Ovary (tissue), 9 donors: ENCODE measurements around the gene NTN5. TPM values are rescaled to one million over a fixed set of nuclear protein-coding genes. Genes with fewer than 3 reads are reported as not detected.

Source experiments
- DNase-seq, 5 donors: peaks; one replicate each; pipeline ENCODE4 v3.0.0-alpha.2; 2019 to 2020
- H3K27ac ChIP-seq, 2 donors: fragments of 200-600 bp; one replicate each; pipeline versions ENCODE4 v1.5.1 to v1.8.0; 2019 to 2022
- H3K27me3 ChIP-seq: fragments of 200-600 bp; one replicate; pipeline ENCODE4 v1.8.0; 2022
- H3K36me3 ChIP-seq: fragments of 200-600 bp; sonication (generic); one replicate; pipeline ENCODE4 v1.5.1; 2019
- H3K4me1 ChIP-seq: one replicate; pipeline ENCODE4 v1.8.1; 2013; ENCODE audit warnings: mild to moderate bottlenecking, moderate library complexity; ENCODE audit not compliant: insufficient read depth
- H3K4me3 ChIP-seq: fragments of 200-600 bp; sonication (generic); one replicate; pipeline ENCODE4 v1.5.1; 2017
- H3K9me3 ChIP-seq, 2 donors: fragments of 200-600 bp in 1 of 2; sonication (generic) in 1 of 2; one replicate each; pipeline versions ENCODE4 v1.5.1 to v1.8.1; 2013 to 2019; ENCODE audit warnings: mild to moderate bottlenecking in 1 of 2, moderate library complexity in 1 of 2
- CTCF ChIP-seq, 3 donors: fragments of 450-650 bp in 2 of 3; fragments of 200-600 bp in 1 of 3; IDR thresholded peaks; one replicate each; pipeline versions ENCODE4 v1.5.1 to v1.8.0; 2016 to 2022; ENCODE audit warnings: antibody characterized with exemption in 3 of 3, mild to moderate bottlenecking in 1 of 3
- EP300 ChIP-seq: sonication (generic); formaldehyde crosslinking; IDR thresholded peaks from one replicate; pipeline ENCODE4 v1.6.1; 2017; ENCODE audit warnings: antibody characterized with exemption
- POLR2A ChIP-seq: fragments of 450-650 bp; IDR thresholded peaks from one replicate; pipeline ENCODE4 v1.6.1; 2017; ENCODE audit warnings: antibody characterized with exemption, mild to moderate bottlenecking, moderate library complexity
- WGBS, 3 donors: extraction: QIAGEN DNeasy Blood & Tissue Kit in 1 of 3; methylation state at CpG; one replicate each; pipeline versions ENCODE4 v1.1.5 to v1.1.7; 2013 to 2017; 5-methylcytosine and 5-hydroxymethylcytosine counted together
- intact Hi-C, 4 donors: fragments of 100-400 bp; cut with DNase I; formaldehyde crosslinking; loops; one replicate each; pipeline versions ENCODE4 v1.11.0 to v1.15.1; 2022 to 2023
- polyA plus RNA-seq, 2 donors: library from polyadenylated mRNA; stranded (reverse); fragments of 200-250 nt in 1 of 2; fragments of 350-450 nt in 1 of 2; fragmentation: Illumina TruSeq in 1 of 2; extraction: RNeasy Lipid Tissue Mini Kit (QIAGEN cat#74804) in 1 of 2; gene quantifications; one replicate each; pipeline ENCODE4 v1.2.3, GENCODE V29; 2013 to 2014
- total RNA-seq, 7 donors: library from RNA; depleted of rRNA in 2 of 7; stranded (reverse); fragments of >200 nt in 2 of 7; fragmentation: NEBNext Ultra II Directional in 3 of 7; extraction: Animal tissue kit (Norgen Biotek cat#: 25700) in 3 of 7; gene quantifications; one replicate each; pipeline versions ENCODE4 v1.1.0 to v1.2.4, GENCODE V29; 2016 to 2023
- donor health status: DM: no; HTN: no; CAD: no; lungs with moderate emphysema.
- donor health status: DM: no; HTN: no; CAD: no.
- donor health status: Bipolar disorder and iron deficiency.
- donor health status: DM: yes; HTN: yes; CAD: no.
- donor health status: DM: no; HTN: no; CAD: no.
- donor health status: DM: yes; HTN: yes; CAD: no.

The NTN5 gene
- total and polyA plus RNA-seq, 9 donors, result 0.23 to 3.8 (median 2.0) TPM

- Histone ChIP-seq H3K36me3 (no peaks in the 10 kb centered on the region), H3K27ac (peak overlapping the region; percentile 92 to 97), H3K4me3 (peak overlapping the region; percentile 56), H3K9me3 (no peaks in the 10 kb centered on the region), H3K27me3 (no peaks in the 10 kb centered on the region), H3K4me1 (peaks cover 4% of the 10 kb centered on the region)
- TF ChIP-seq EP300 (no peak), POLR2A (no peak)
- 6 to 10% (median 7%) methylated on average over 7 to 10 of the region's 10 CpGs for WGBS, 3 donors
- intact Hi-C loops, result loop anchor here in 2 of 4 donors (5.0 to 10.0 kb wide), 3 partner anchors 68 to 321 kb away; partner anchors contain the start of genes FTL (in 1 of the 2) and MAMSTR (in 1 of the 2)
- DNase-seq, result no peak
These were observed 26.0 kb downstream of the NTN5 start for GRCh38 chr19:48646722-48647216.

GRCh38 chr19:48646001-48646721 lies 26.7 kb downstream of the NTN5 start, which contains the start of gene CA11:
Gene CA11, minus strand, starts transcription at chr19:48646187. Its CDS starts 555 bp downstream, at chr19:48645632.
- H3K9me3 ChIP-seq, result no peaks in the 10 kb centered on the region
- intact Hi-C loops, result loop anchor here in 2 of 4 donors (5.0 to 10.0 kb wide), 3 partner anchors 69 to 321 kb away; partner anchors contain the start of genes FTL (in 1 of the 2) and MAMSTR (in 1 of the 2)
- peak within 1 kb of the TSS; percentile 56 for H3K4me3 ChIP-seq
- H3K36me3 ChIP-seq, result no peaks in the 10 kb centered on the region
- peaks cover 4% of the 10 kb centered on the region for H3K4me1 ChIP-seq
- DNase-seq, result peak; percentile 93 to 95 (median 94)
- peak within 1 kb of the TSS; percentile 92 to 97 for H3K27ac ChIP-seq
- no peaks in the 10 kb centered on the region for H3K27me3 ChIP-seq
- peak; percentile 94 to 95 (median 94) for TF ChIP-seq CTCF (IDR thresholded peaks at IDR 0.05)
- no peak for TF ChIP-seq EP300
- peak; percentile 71 for TF ChIP-seq POLR2A
- 0% methylated on average over 30 to 33 of the region's 33 CpGs for WGBS, 3 donors

DNA sequence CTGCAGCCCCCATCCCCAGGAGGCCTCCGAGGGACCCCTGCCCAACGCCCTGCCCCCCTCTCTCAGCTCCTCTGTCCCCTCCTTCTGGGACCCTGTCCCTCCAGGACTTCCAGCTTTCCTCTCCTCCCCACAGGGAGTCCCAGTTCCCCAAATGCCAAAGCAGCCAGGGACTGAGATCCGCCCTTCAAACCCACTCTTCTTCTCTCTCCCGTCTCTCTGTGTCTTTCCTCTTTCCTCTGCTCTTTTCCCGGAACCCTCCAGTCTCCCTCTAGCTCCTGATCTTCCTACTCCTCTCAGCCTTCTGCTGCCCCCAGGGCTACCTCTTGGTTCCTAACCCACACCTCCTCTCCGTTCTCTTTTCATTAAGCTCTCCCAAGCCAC lies 27.2 kb downstream of the NTN5 start:
- intact Hi-C loops, result loop anchor here in 2 of 4 donors (5.0 to 10.0 kb wide), 3 partner anchors 69 to 322 kb away; partner anchors contain the start of genes FTL (in 1 of the 2) and MAMSTR (in 1 of the 2)
- Histone ChIP-seq H3K27ac (peak overlapping the region; percentile 92 to 97), H3K27me3 (no peaks in the 10 kb centered on the region), H3K4me3 (peak overlapping the region; percentile 56), H3K4me1 (peaks cover 4% of the 10 kb centered on the region), H3K36me3 (no peaks in the 10 kb centered on the region), H3K9me3 (no peaks in the 10 kb centered on the region)
- peak in 1 of 5 donors; percentile 35 for DNase-seq
- WGBS, 3 donors, result 1 to 2% (median 2%) methylated on average over 6 of the region's 6 CpGs
- TF ChIP-seq POLR2A, result no peak
- TF ChIP-seq EP300, result no peak
- no peak for TF ChIP-seq CTCF (IDR thresholded peaks at IDR 0.05)

GRCh38 chr19:48644839-48645619 lies 27.8 kb downstream of the NTN5 start:
- 1 to 3% (median 1%) methylated on average over 25 of the region's 25 CpGs for WGBS, 3 donors

More at GRCh38 chr19:48644839-48645619, 27.8 kb downstream of the NTN5 start:
- Histone ChIP-seq H3K36me3 (no peaks in the 10 kb centered on the region), H3K9me3 (no peaks in the 10 kb centered on the region), H3K4me1 (peaks cover 4% of the 10 kb centered on the region), H3K4me3 (peak overlapping the region; percentile 56), H3K27ac (peak overlapping the region; percentile 92 to 97), H3K27me3 (no peaks in the 10 kb centered on the region)
- no peak for TF ChIP-seq EP300
- TF ChIP-seq CTCF (IDR thresholded peaks at IDR 0.05), result no peak
- TF ChIP-seq POLR2A, result peak; percentile 39
- DNase-seq, result peak; percentile 79 to 87 (median 82)
- intact Hi-C loops, result loop anchor here in 2 of 4 donors (5.0 to 10.0 kb wide), 3 partner anchors 70 to 322 kb away; partner anchors contain the start of genes FTL (in 1 of the 2) and MAMSTR (in 1 of the 2)
